Neutrophil (primary cell): ENCODE data around the gene TMEM219.

ENCODE experiments used
- H3K27ac ChIP-seq: fragments of 200-600 bp; sonication (generic); 2 replicates; pipeline ENCODE4 v1.5.1; 2016; ENCODE audit warnings: mild to moderate bottlenecking, moderate library complexity
- H3K27me3 ChIP-seq: fragments of 200-600 bp; sonication (generic); 2 replicates; pipeline ENCODE4 v1.6.0; 2016; ENCODE audit warnings: mild to moderate bottlenecking
- H3K36me3 ChIP-seq: fragments of 200-600 bp; sonication (generic); 2 replicates; pipeline ENCODE4 v1.5.1; 2017
- H3K4me1 ChIP-seq, 2 experiments: fragments of 200-600 bp in 1 of 2; sonication (generic) in 1 of 2; 1 replicate in 1 of 2; 2 replicates in 1 of 2; pipeline versions ENCODE4 v1.5.1 to v1.6.1; 2013 to 2016; ENCODE audit warnings: low read depth in 1 of 2, low read length in 1 of 2, mild to moderate bottlenecking in 1 of 2, moderate library complexity in 1 of 2; ENCODE audit not compliant: control insufficient read depth in 1 of 2, insufficient read depth in 1 of 2
- H3K4me3 ChIP-seq, 2 experiments: fragments of 200-600 bp in 1 of 2; sonication (generic) in 1 of 2; 1 replicate in 1 of 2; 2 replicates in 1 of 2; pipeline ENCODE4 v1.5.1; 2013 to 2016; ENCODE audit warnings: low read depth in 1 of 2, low read length in 1 of 2, mild to moderate bottlenecking in 1 of 2, moderate library complexity in 1 of 2
- H3K9me3 ChIP-seq: fragments of 200-600 bp; sonication (generic); 2 replicates; pipeline ENCODE4 v1.5.1; 2016
- TF ChIP-seq, protein P1 (sequence below): fragments of 200-600 bp; sonication (generic); IDR thresholded peaks from 2 replicates; pipeline ENCODE4 v1.5.1; 2016; ENCODE audit warnings: antibody characterized with exemption

The TMEM219 gene

DNA sequence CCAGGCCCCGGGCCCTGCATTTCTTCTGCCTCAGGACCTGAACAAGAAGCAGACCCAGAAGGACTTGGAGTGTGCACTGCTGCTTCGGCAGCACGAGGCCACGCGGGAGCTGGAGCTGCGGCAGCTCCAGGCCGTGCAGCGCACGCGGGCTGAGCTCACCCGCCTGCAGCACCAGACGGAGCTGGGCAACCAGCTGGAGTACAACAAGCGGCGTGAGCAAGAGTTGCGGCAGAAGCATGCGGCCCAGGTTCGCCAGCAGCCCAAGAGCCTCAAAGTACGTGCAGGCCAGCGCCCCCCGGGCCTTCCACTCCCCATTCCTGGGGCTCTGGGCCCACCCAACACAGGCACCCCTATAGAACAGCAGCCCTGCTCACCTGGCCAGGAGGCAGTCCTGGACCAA, 24.4 kb downstream of the TMEM219 start:
- no peak overlapping the region for H3K4me3 ChIP-seq
- H3K9me3 ChIP-seq, result no peaks in the 10 kb centered on the region
- peaks cover 100% of the 10 kb centered on the region for H3K36me3 ChIP-seq
- no peak overlapping the region for H3K27ac ChIP-seq
- no peaks in the 10 kb centered on the region for H3K4me1 ChIP-seq
- H3K27me3 ChIP-seq, result no peaks in the 10 kb centered on the region
- TF ChIP-seq, protein P1, sequence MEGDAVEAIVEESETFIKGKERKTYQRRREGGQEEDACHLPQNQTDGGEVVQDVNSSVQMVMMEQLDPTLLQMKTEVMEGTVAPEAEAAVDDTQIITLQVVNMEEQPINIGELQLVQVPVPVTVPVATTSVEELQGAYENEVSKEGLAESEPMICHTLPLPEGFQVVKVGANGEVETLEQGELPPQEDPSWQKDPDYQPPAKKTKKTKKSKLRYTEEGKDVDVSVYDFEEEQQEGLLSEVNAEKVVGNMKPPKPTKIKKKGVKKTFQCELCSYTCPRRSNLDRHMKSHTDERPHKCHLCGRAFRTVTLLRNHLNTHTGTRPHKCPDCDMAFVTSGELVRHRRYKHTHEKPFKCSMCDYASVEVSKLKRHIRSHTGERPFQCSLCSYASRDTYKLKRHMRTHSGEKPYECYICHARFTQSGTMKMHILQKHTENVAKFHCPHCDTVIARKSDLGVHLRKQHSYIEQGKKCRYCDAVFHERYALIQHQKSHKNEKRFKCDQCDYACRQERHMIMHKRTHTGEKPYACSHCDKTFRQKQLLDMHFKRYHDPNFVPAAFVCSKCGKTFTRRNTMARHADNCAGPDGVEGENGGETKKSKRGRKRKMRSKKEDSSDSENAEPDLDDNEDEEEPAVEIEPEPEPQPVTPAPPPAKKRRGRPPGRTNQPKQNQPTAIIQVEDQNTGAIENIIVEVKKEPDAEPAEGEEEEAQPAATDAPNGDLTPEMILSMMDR, result no peak

DNA sequence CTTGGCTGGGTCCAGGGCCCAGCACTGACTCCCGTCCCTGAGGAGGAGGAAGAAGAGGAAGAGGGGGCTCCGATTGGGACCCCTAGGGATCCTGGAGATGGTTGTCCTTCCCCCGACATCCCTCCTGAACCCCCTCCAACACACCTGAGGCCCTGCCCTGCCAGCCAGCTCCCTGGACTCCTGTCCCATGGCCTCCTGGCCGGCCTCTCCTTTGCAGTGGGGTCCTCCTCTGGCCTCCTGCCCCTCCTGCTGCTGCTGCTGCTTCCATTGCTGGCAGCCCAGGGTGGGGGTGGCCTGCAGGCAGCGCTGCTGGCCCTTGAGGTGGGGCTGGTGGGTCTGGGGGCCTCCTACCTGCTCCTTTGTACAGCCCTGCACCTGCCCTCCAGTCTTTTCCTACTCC, 25.1 kb downstream of the TMEM219 start:
- Histone ChIP-seq H3K36me3 (peaks cover 98% of the 10 kb centered on the region), H3K27me3 (no peaks in the 10 kb centered on the region), H3K9me3 (no peaks in the 10 kb centered on the region), H3K4me3 (no peak overlapping the region), H3K27ac (no peak overlapping the region), H3K4me1 (no peaks in the 10 kb centered on the region)
- TF ChIP-seq, protein P1, result no peak

DNA sequence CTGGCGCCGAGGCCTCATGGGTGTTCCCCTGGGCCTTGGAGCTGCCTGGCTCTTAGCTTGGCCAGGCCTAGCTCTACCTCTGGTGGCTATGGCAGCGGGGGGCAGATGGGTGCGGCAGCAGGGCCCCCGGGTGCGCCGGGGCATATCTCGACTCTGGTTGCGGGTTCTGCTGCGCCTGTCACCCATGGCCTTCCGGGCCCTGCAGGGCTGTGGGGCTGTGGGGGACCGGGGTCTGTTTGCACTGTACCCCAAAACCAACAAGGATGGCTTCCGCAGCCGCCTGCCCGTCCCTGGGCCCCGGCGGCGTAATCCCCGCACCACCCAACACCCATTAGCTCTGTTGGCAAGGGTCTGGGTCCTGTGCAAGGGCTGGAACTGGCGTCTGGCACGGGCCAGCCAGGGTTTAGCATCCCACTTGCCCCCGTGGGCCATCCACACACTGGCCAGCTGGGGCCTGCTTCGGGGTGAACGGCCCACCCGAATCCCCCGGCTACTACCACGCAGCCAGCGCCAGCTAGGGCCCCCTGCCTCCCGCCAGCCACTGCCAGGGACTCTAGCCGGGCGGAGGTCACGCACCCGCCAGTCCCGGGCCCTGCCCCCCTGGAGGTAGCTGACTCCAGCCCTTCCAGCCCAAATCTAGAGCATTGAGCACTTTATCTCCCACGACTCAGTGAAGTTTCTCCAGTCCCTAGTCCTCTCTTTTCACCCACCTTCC, 25.6 kb downstream of the TMEM219 start:
- Histone ChIP-seq H3K4me3 (no peak overlapping the region), H3K4me1 (no peaks in the 10 kb centered on the region), H3K27me3 (no peaks in the 10 kb centered on the region), H3K27ac (no peak overlapping the region), H3K36me3 (peaks cover 98% of the 10 kb centered on the region), H3K9me3 (no peaks in the 10 kb centered on the region)
- TF ChIP-seq, protein P1, result no peak

DNA sequence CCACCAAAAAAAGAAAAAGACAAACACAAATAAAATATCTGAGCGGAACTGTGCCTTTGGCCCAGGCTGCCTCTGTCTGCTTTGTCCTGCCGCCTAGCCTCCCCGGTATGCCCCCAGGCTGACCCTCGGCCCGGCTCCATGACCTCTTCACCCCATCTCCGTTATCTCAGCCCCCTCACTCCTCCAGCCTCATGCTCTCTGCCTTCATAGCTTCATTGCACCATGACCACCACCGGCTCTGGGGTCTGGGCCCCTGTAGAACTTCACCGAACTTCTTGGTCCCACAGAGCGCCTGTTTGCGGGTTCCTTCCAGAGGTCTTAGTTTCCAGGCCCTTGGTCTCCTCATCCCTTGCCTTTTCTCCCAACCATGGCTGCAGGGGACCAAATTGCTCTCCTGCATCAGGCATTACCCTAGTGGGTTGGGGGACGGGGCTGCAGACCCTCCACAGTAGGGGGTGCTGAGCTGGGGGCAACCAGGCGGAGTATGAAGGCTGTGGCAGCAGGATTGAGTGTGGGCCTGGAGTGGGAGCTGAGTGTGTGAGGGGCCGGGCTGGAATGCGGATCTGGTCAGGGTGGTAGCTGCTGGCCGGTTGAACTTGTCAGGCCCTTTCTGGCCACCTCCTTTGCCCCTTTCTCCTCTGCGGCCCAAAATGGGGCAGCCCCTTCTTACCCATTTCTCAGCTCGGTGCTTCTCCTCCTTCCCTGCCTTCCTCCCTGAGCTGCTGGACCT, 26.6 kb downstream of the TMEM219 start:
- no peaks in the 10 kb centered on the region for H3K27me3 ChIP-seq
- no peak overlapping the region for H3K27ac ChIP-seq
- no peak overlapping the region for H3K4me3 ChIP-seq
- TF ChIP-seq, protein P1, result no peak
- H3K9me3 ChIP-seq, result no peaks in the 10 kb centered on the region
- peaks cover 98% of the 10 kb centered on the region for H3K36me3 ChIP-seq
- H3K4me1 ChIP-seq, result no peaks in the 10 kb centered on the region

DNA sequence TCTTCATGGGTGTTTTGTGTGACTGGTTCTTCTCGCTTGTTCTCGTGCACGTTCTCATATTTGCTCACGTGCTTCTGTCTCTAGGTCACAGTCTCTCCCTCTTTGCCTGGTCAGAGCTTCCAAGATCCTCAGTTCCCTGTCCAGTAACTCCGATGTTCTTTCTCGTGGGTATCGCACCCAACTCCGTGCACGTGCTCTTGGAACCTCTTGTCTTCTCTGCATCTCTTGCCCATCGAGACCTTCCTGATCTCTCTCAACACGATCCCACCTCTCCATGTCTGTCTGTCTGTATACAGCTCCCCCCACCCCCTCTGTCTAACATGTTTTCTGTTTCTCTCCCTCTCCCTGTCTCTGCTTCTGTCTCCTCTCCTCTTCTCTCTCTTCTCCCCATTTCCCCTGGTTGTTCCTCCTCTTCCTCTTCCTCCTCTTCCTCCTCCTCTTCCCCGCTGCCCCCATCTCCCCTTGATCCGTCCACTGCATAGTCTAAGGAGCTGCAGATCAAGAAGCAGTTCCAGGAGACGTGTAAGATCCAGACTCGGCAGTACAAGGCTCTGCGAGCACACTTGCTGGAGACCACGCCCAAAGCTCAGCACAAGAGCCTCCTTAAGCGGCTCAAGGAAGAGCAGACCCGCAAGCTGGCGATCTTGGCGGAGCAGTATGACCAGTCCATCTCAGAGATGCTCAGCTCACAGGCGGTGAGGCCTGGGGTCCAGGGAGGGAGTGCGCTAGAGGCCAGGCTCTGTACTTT, 27.4 kb downstream of the TMEM219 start:
- no peak overlapping the region for H3K27ac ChIP-seq
- H3K9me3 ChIP-seq, result no peaks in the 10 kb centered on the region
- H3K4me3 ChIP-seq, result no peak overlapping the region
- H3K27me3 ChIP-seq, result no peaks in the 10 kb centered on the region
- H3K36me3 ChIP-seq, result peaks cover 92% of the 10 kb centered on the region
- TF ChIP-seq, protein P1, result no peak
- H3K4me1 ChIP-seq, result peaks cover 0 to 6% of the 10 kb centered on the region in 2 experiments
